H9 (cell line): ENCODE data around the gene SLC41A1. TPM values are rescaled to one million over a fixed set of nuclear protein-coding genes. Genes with fewer than 3 reads are reported as not detected.

Experiments used
- DNase-seq: peaks from one replicate; pipeline ENCODE4 v3.0.0-alpha.2; 2017
- H2AFZ ChIP-seq: one replicate; pipeline ENCODE4 v1.6.1; 2013; ENCODE audit warnings: mild to moderate bottlenecking, low read length, control low read depth, moderate library complexity
- H2AK5ac ChIP-seq: 2 replicates; pipeline ENCODE4 v1.6.1; 2013; ENCODE audit warnings: low read length, control low read depth, mixed read lengths; ENCODE audit not compliant: insufficient read length
- H2BK120ac ChIP-seq: one replicate; pipeline ENCODE4 v1.6.1; 2013; ENCODE audit warnings: low read depth, mild to moderate bottlenecking, low read length, control low read depth, inconsistent platforms; ENCODE audit not compliant: poor library complexity, severe bottlenecking
- H2BK12ac ChIP-seq: 2 replicates; pipeline ENCODE4 v1.6.1; 2013; ENCODE audit warnings: low read length, control low read depth, mixed read lengths, low read depth; ENCODE audit not compliant: insufficient read length
- H2BK15ac ChIP-seq: 2 replicates; pipeline ENCODE4 v1.6.1; 2013; ENCODE audit warnings: low read depth, low read length, control low read depth
- H2BK20ac ChIP-seq: one replicate; pipeline ENCODE4 v1.6.1; 2013; ENCODE audit warnings: low read depth, mild to moderate bottlenecking, low read length, control low read depth, inconsistent platforms; ENCODE audit not compliant: poor library complexity, severe bottlenecking
- H2BK5ac ChIP-seq: 2 replicates; pipeline ENCODE4 v1.6.1; 2013; ENCODE audit warnings: low read length, control low read depth, mixed read lengths; ENCODE audit not compliant: insufficient read length
- H3K14ac ChIP-seq: 2 replicates; pipeline ENCODE4 v1.6.1; 2013; ENCODE audit warnings: low read length, control low read depth; ENCODE audit not compliant: insufficient read depth
- H3K18ac ChIP-seq: 2 replicates; pipeline ENCODE4 v1.6.1; 2013; ENCODE audit warnings: low read depth, mild to moderate bottlenecking, mixed read lengths, low read length, control low read depth; ENCODE audit not compliant: insufficient read length
- H3K23ac ChIP-seq: 2 replicates; pipeline ENCODE4 v1.6.1; 2013; ENCODE audit warnings: low read length, control low read depth, mixed read lengths, low read depth; ENCODE audit not compliant: insufficient read length
- H3K23me2 ChIP-seq: 2 replicates; pipeline ENCODE4 v1.6.1; 2013; ENCODE audit warnings: low read depth, mild to moderate bottlenecking, mixed read lengths, low read length, control low read depth; ENCODE audit not compliant: insufficient read length, poor library complexity, severe bottlenecking
- H3K27ac ChIP-seq: 2 replicates; pipeline ENCODE4 v1.5.1; 2013; ENCODE audit warnings: low read length, control low read depth, mixed read lengths, low read depth; ENCODE audit not compliant: insufficient read length
- H3K27me3 ChIP-seq: 2 replicates; pipeline ENCODE4 v1.6.1; 2013; ENCODE audit warnings: low read length, control low read depth, inconsistent platforms; ENCODE audit not compliant: insufficient read depth
- H3K4ac ChIP-seq: 2 replicates; pipeline ENCODE4 v1.6.1; 2013; ENCODE audit warnings: low read depth, mild to moderate bottlenecking, control low read depth, inconsistent platforms, low read length, moderate library complexity
- H3K4me1 ChIP-seq: 2 replicates; pipeline ENCODE4 v1.6.1; 2013; ENCODE audit warnings: low read length, control low read depth, inconsistent platforms; ENCODE audit not compliant: insufficient read depth
- H3K4me2 ChIP-seq: 2 replicates; pipeline ENCODE4 v1.6.1; 2013; ENCODE audit warnings: low read length, control low read depth, mixed read lengths; ENCODE audit not compliant: insufficient read length, insufficient read depth
- H3K56ac ChIP-seq: 2 replicates; pipeline ENCODE4 v1.6.1; 2013; ENCODE audit warnings: low read depth, mild to moderate bottlenecking, mixed read lengths, low read length, control low read depth; ENCODE audit not compliant: insufficient read length
- H3K79me1 ChIP-seq: 2 replicates; pipeline ENCODE4 v1.6.1; 2013; ENCODE audit warnings: low read depth, mild to moderate bottlenecking, moderate library complexity, low read length, control low read depth, inconsistent platforms; ENCODE audit not compliant: insufficient read depth, poor library complexity, severe bottlenecking
- H3K79me2 ChIP-seq: 2 replicates; pipeline ENCODE4 v1.6.1; 2013; ENCODE audit warnings: low read length, control low read depth, inconsistent platforms; ENCODE audit not compliant: insufficient read depth
- H3K9ac ChIP-seq: 2 replicates; pipeline ENCODE4 v1.6.1; 2013; ENCODE audit warnings: low read length, control low read depth, mixed read lengths; ENCODE audit not compliant: insufficient read length; ENCODE audit errors: extremely low read depth
- H3K9me3 ChIP-seq: one replicate; pipeline ENCODE4 v1.6.1; 2013; ENCODE audit warnings: low read depth, low read length, inconsistent platforms; ENCODE audit not compliant: control insufficient read depth
- H3T11ph ChIP-seq: one replicate; pipeline ENCODE4 v1.6.1; 2013; ENCODE audit warnings: mild to moderate bottlenecking, low read length, control low read depth, inconsistent platforms
- H4K20me1 ChIP-seq: one replicate; pipeline ENCODE4 v1.6.1; 2013; ENCODE audit not compliant: control insufficient read depth, insufficient read length, insufficient read depth
- H4K5ac ChIP-seq: 2 replicates; pipeline ENCODE4 v1.6.1; 2013; ENCODE audit warnings: low read depth, mild to moderate bottlenecking, mixed read lengths, low read length, control low read depth; ENCODE audit not compliant: insufficient read length
- H4K8ac ChIP-seq: replicated peaks from 2 replicates; pipeline ENCODE4 v1.6.1; 2013; ENCODE audit warnings: low read length, control low read depth, mixed read lengths, low read depth; ENCODE audit not compliant: insufficient read length
- H4K91ac ChIP-seq: 2 replicates; pipeline ENCODE4 v1.6.1; 2013; ENCODE audit warnings: low read depth, mild to moderate bottlenecking, moderate library complexity, mixed read lengths, low read length, control low read depth; ENCODE audit not compliant: insufficient read length
- H3K27ac Mint-ChIP-seq, 3 experiments: 2 replicates in 2 of 3; 3 replicates in 1 of 3; pipeline ENCODE4 v1.8.0; 2020 to 2021; ENCODE audit warnings: mixed read lengths in 3 of 3, mild to moderate bottlenecking in 1 of 3, moderate library complexity in 1 of 3
- H3K27me3 Mint-ChIP-seq: 2 replicates; pipeline ENCODE4 v1.8.0; 2021; ENCODE audit warnings: low read depth, mild to moderate bottlenecking, moderate library complexity, mixed read lengths
- H3K36me3 Mint-ChIP-seq, 3 experiments: 2 replicates in 2 of 3; 3 replicates in 1 of 3; pipeline ENCODE4 v1.8.0; 2020 to 2021; ENCODE audit warnings: low read depth in 3 of 3, mixed read lengths in 3 of 3; ENCODE audit not compliant: insufficient read depth in 1 of 3
- H3K4me1 Mint-ChIP-seq, 2 experiments: 2 replicates each; pipeline ENCODE4 v1.8.0; 2020; ENCODE audit warnings: mixed read lengths in 2 of 2
- H3K4me3 Mint-ChIP-seq, 2 experiments: 2 replicates in 1 of 2; 3 replicates in 1 of 2; pipeline ENCODE4 v1.8.0; 2020 to 2021; ENCODE audit warnings: mild to moderate bottlenecking in 2 of 2, mixed read lengths in 2 of 2, moderate library complexity in 1 of 2
- H3K9me3 Mint-ChIP-seq, 2 experiments: 2 replicates in 1 of 2; 3 replicates in 1 of 2; pipeline ENCODE4 v1.8.0; 2020; ENCODE audit warnings: mild to moderate bottlenecking in 2 of 2, mixed read lengths in 2 of 2, moderate library complexity in 1 of 2
- CTCF ChIP-seq: fragments of 200-600 bp; sonication (generic); conservative IDR thresholded peaks from 3 replicates; pipeline ENCODE4 v1.8.0; 2021; ENCODE audit warnings: antibody characterized with exemption, mild to moderate bottlenecking
- WGBS: extraction: QIAGEN DNeasy Blood & Tissue Kit; methylation state at CpG from one replicate; pipeline ENCODE4 v1.1.7; 2013; ENCODE audit warnings: missing lambda C conversion rate, low lambda C conversion rate, mixed read lengths; ENCODE audit not compliant: insufficient read length; ENCODE audit errors: extremely low coverage; 5-methylcytosine and 5-hydroxymethylcytosine counted together
- total RNA-seq: library from RNA; stranded (reverse); gene quantifications from 2 replicates; pipeline ENCODE4 v1.2.1, GENCODE V29; 2021

The SLC41A1 gene
- total RNA-seq, 1 experiment from 2014 or later: 18.2 TPM

- Histone ChIP-seq H2BK20ac (no peak overlapping the region), H2BK5ac (no peak overlapping the region), H2BK15ac (no peak overlapping the region), H3K4me1 (no peaks in the 10 kb centered on the region), H4K20me1 (no peaks in the 10 kb centered on the region), H4K5ac (no peak overlapping the region), H3K23ac (no peak overlapping the region), H3T11ph (no peak overlapping the region), H4K91ac (no peak overlapping the region), H3K79me2 (no peaks in the 10 kb centered on the region), H3K56ac (no peak overlapping the region), H2AFZ (no peak overlapping the region), H2BK120ac (no peak overlapping the region), H4K8ac (no peak overlapping the region), H3K4me2 (no peak overlapping the region), H3K27ac (no peak overlapping the region), H3K23me2 (no peaks in the 10 kb centered on the region), H3K14ac (no peak overlapping the region), H3K9ac (no peak overlapping the region), H2AK5ac (no peak overlapping the region), H3K4ac (no peak overlapping the region), H2BK12ac (no peak overlapping the region), H3K18ac (no peak overlapping the region), H3K27me3 (no peaks in the 10 kb centered on the region), H3K79me1 (no peaks in the 10 kb centered on the region), H3K9me3 (no peaks in the 10 kb centered on the region)
- H3K9me3 Mint-ChIP-seq: no peaks in the 10 kb centered on the region; a peak in 1 of 5 replicates
- WGBS: no CpG with 5 or more reads among the region's 2 CpGs
- no peak overlapping the region for H3K4me3 Mint-ChIP-seq
- peaks cover 2 to 8% of the 10 kb centered on the region in 2 experiments; a peak in 2 of 4 replicates for H3K4me1 Mint-ChIP-seq
- TF ChIP-seq CTCF: no peak
- no peak overlapping the region for H3K27ac Mint-ChIP-seq
- DNase-seq: no peak
- no peaks in the 10 kb centered on the region; the same call in 1 of the 2 replicates for H3K27me3 Mint-ChIP-seq
- H3K36me3 Mint-ChIP-seq: no peaks in the 10 kb centered on the region
Observed at GRCh38 chr1:205764578-205764977, 48.4 kb downstream of the SLC41A1 start.
